Peyer's patch (tissue), 4 donors: ENCODE measurements around the gene GPX3.

ENCODE experiments used
- POLR2A ChIP-seq, 2 donors: fragments of 450-650 bp; IDR thresholded peaks; one replicate each; pipeline ENCODE4 v1.5.1; 2017; ENCODE audit warnings: antibody characterized with exemption in 2 of 2, mild to moderate bottlenecking in 2 of 2, moderate library complexity in 2 of 2
- TF ChIP-seq, protein P1 (sequence below), 6 experiments: fragments of 450-650 bp in 4 of 6; fragments of 200-600 bp in 2 of 6; sonication (generic) in 1 of 6; IDR thresholded peaks; one replicate each; pipeline ENCODE4 v1.5.1; 2017 to 2019; ENCODE audit warnings: antibody characterized with exemption in 6 of 6, mild to moderate bottlenecking in 3 of 6, moderate library complexity in 1 of 6

- TF ChIP-seq, protein P1, sequence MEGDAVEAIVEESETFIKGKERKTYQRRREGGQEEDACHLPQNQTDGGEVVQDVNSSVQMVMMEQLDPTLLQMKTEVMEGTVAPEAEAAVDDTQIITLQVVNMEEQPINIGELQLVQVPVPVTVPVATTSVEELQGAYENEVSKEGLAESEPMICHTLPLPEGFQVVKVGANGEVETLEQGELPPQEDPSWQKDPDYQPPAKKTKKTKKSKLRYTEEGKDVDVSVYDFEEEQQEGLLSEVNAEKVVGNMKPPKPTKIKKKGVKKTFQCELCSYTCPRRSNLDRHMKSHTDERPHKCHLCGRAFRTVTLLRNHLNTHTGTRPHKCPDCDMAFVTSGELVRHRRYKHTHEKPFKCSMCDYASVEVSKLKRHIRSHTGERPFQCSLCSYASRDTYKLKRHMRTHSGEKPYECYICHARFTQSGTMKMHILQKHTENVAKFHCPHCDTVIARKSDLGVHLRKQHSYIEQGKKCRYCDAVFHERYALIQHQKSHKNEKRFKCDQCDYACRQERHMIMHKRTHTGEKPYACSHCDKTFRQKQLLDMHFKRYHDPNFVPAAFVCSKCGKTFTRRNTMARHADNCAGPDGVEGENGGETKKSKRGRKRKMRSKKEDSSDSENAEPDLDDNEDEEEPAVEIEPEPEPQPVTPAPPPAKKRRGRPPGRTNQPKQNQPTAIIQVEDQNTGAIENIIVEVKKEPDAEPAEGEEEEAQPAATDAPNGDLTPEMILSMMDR (IDR thresholded peaks at IDR 0.05): no peak
- no peak for TF ChIP-seq POLR2A (IDR thresholded peaks at IDR 0.05)
Measured at GRCh38 chr5:151065609-151066008, 45.2 kb downstream of the GPX3 start.
